Measurements from ENCODE around the gene PTPN11.
"Not testable (repeated sequence)": the region's sequence is repeated elsewhere in the genome, so short reads cannot be mapped to it uniquely, and the experiment has no call there.

Gene PTPN11

GRCh38 chr12:112447106-112447505, 28.4 kb downstream of the PTPN11 start:
- no peak for DNase-seq (ENCODE audit: low read depth in 2 of 3, low spot score in 2 of 3)

- DNase-seq (ENCODE audit: low read depth in 2 of 3, low spot score in 2 of 3), result not testable (repeated sequence)
Measured at GRCh38 chr12:112448165-112448564, 29.4 kb downstream of the PTPN11 start.

GRCh38 chr12:112450725-112451124, 32.0 kb downstream of the PTPN11 start:
- no peak for DNase-seq (ENCODE audit: low read depth in 2 of 3, low spot score in 2 of 3)

- no peak for DNase-seq (ENCODE audit: low read depth in 2 of 3, low spot score in 2 of 3)
Measured at GRCh38 chr12:112456029-112456428, 37.3 kb downstream of the PTPN11 start.

GRCh38 chr12:112457142-112457541, 38.4 kb downstream of the PTPN11 start:
- not testable (repeated sequence) for DNase-seq (ENCODE audit: low read depth in 2 of 3, low spot score in 2 of 3)

- DNase-seq (ENCODE audit: low read depth in 2 of 3, low spot score in 2 of 3), result no peak
Measured at GRCh38 chr12:112458330-112458729, 39.6 kb downstream of the PTPN11 start.

- no peak for DNase-seq (ENCODE audit: low read depth in 2 of 3, low spot score in 2 of 3)
Measured at GRCh38 chr12:112458751-112459150, 40.0 kb downstream of the PTPN11 start.

- DNase-seq (ENCODE audit: low read depth in 2 of 3, low spot score in 2 of 3), result no peak
Measured at GRCh38 chr12:112463478-112463877, 44.7 kb downstream of the PTPN11 start.

GRCh38 chr12:112464605-112465004, 45.9 kb downstream of the PTPN11 start:
- DNase-seq (ENCODE audit: low read depth in 2 of 3, low spot score in 2 of 3), result no peak

GRCh38 chr12:112466011-112466422, 47.3 kb downstream of the PTPN11 start:
- no peak for DNase-seq (ENCODE audit: low read depth in 2 of 3, low spot score in 2 of 3)

GRCh38 chr12:112466835-112467234, 48.1 kb downstream of the PTPN11 start:
- DNase-seq (ENCODE audit: low read depth in 2 of 3, low spot score in 2 of 3), result no peak

GRCh38 chr12:112468046-112468445, 49.3 kb downstream of the PTPN11 start:
- DNase-seq (ENCODE audit: low read depth in 2 of 3, low spot score in 2 of 3), result no peak

GRCh38 chr12:112473056-112473455, 54.3 kb downstream of the PTPN11 start:
- no peak for DNase-seq (ENCODE audit: low read depth in 2 of 3, low spot score in 2 of 3)

GRCh38 chr12:112479413-112479812, 60.7 kb downstream of the PTPN11 start:
- DNase-seq (ENCODE audit: low read depth in 2 of 3, low spot score in 2 of 3), result no peak

GRCh38 chr12:112480931-112481330, 62.2 kb downstream of the PTPN11 start:
- no peak for DNase-seq (ENCODE audit: low read depth in 2 of 3, low spot score in 2 of 3)

GRCh38 chr12:112482733-112483132, 64.0 kb downstream of the PTPN11 start:
- no peak for DNase-seq (ENCODE audit: low read depth in 2 of 3, low spot score in 2 of 3)

GRCh38 chr12:112486361-112486760, 67.6 kb downstream of the PTPN11 start:
- no peak for DNase-seq (ENCODE audit: low read depth in 2 of 3, low spot score in 2 of 3)

GRCh38 chr12:112488257-112488876, 69.6 kb downstream of the PTPN11 start:
- DNase-seq (ENCODE audit: low read depth in 2 of 3, low spot score in 2 of 3), result no peak

GRCh38 chr12:112489456-112489855, 70.7 kb downstream of the PTPN11 start:
- no peak for DNase-seq (ENCODE audit: low read depth in 2 of 3, low spot score in 2 of 3)

- no peak for DNase-seq (ENCODE audit: low read depth in 2 of 3, low spot score in 2 of 3)
Measured at GRCh38 chr12:112496496-112496895, 77.7 kb downstream of the PTPN11 start.

- no peak for DNase-seq (ENCODE audit: low read depth in 2 of 3, low spot score in 2 of 3)
Measured at GRCh38 chr12:112498580-112498979, 79.8 kb downstream of the PTPN11 start.

GRCh38 chr12:112503512-112503911, 84.8 kb downstream of the PTPN11 start:
- no peak for DNase-seq (ENCODE audit: low read depth in 2 of 3, low spot score in 2 of 3)

- no peak for DNase-seq (ENCODE audit: low read depth in 2 of 3, low spot score in 2 of 3)
Measured at GRCh38 chr12:112506513-112507166, 87.9 kb downstream of the PTPN11 start.

Measured in activated CD8-positive, alpha-beta memory T cell treated with anti-CD3 and anti-CD28 coated beads for 48 hours (primary cell).